HepG2 (cell line): ENCODE data around the gene SPOPL. TPM values are rescaled to one million over a fixed set of nuclear protein-coding genes. Genes with fewer than 3 reads are reported as not detected.

Experiments
- HES4 ChIP-seq: sonication (generic); formaldehyde crosslinking; IDR thresholded peaks from 2 replicates; pipeline ENCODE4 v1.9.0; 2021; ENCODE audit warnings: mild to moderate bottlenecking, missing genetic modification reagents, borderline replicate concordance
- NR2F6 ChIP-seq, 2 experiments: IDR thresholded peaks; 2 replicates each; pipeline ENCODE4 v1.6.1; 2016; ENCODE audit warnings: antibody characterized with exemption in 1 of 2, mild to moderate bottlenecking in 1 of 2
- SOX6 ChIP-seq, 2 experiments: fragments of 450-650 bp in 1 of 2; sonication (generic) in 1 of 2; formaldehyde crosslinking in 1 of 2; IDR thresholded peaks; 2 replicates each; pipeline versions ENCODE4 v1.4.0 to v1.6.1; 2017 to 2020; ENCODE audit warnings: antibody characterized with exemption in 1 of 2, mild to moderate bottlenecking in 1 of 2, missing genetic modification reagents in 1 of 2
- SP2 ChIP-seq: sonication (generic); formaldehyde crosslinking; IDR thresholded peaks from 2 replicates; pipeline ENCODE4 v1.5.1; 2020; ENCODE audit warnings: mild to moderate bottlenecking, missing genetic modification reagents
- TCF7 ChIP-seq: sonication (generic); IDR thresholded peaks from 2 replicates; pipeline ENCODE4 v1.6.1; 2016; ENCODE audit warnings: antibody characterized with exemption, low read depth
- ZFP91 ChIP-seq: sonication (generic); formaldehyde crosslinking; IDR thresholded peaks from 2 replicates; pipeline ENCODE4 v1.9.0; 2022; ENCODE audit warnings: missing genetic modification reagents, mild to moderate bottlenecking, borderline replicate concordance
- ZNF367 ChIP-seq: sonication (generic); formaldehyde crosslinking; IDR thresholded peaks from 2 replicates; pipeline ENCODE4 v1.4.0; 2020; ENCODE audit warnings: missing genetic modification reagents, borderline replicate concordance
- ZNF383 ChIP-seq: sonication (generic); formaldehyde crosslinking; IDR thresholded peaks from 2 replicates; pipeline ENCODE4 v1.4.0; 2020; ENCODE audit warnings: missing genetic modification reagents, mild to moderate bottlenecking, borderline replicate concordance
- ZNF484 ChIP-seq: sonication (generic); formaldehyde crosslinking; IDR thresholded peaks from 2 replicates; pipeline ENCODE4 v1.5.1; 2020; ENCODE audit warnings: mild to moderate bottlenecking, low read depth, missing genetic modification reagents, borderline replicate concordance
- ZNF572 ChIP-seq: sonication (generic); formaldehyde crosslinking; IDR thresholded peaks from 2 replicates; pipeline ENCODE4 v1.5.1; 2020; ENCODE audit warnings: mild to moderate bottlenecking, missing genetic modification reagents
- ZNF678 ChIP-seq: sonication (generic); formaldehyde crosslinking; IDR thresholded peaks from 2 replicates; pipeline ENCODE4 v1.4.0; 2020; ENCODE audit warnings: mild to moderate bottlenecking, missing genetic modification reagents
- ZNF709 ChIP-seq: sonication (generic); formaldehyde crosslinking; IDR thresholded peaks from 2 replicates; pipeline ENCODE4 v1.5.0; 2020; ENCODE audit warnings: mild to moderate bottlenecking, missing genetic modification reagents
- ZNF800 ChIP-seq: sonication (generic); formaldehyde crosslinking; IDR thresholded peaks from 2 replicates; pipeline ENCODE4 v1.4.0; 2020; ENCODE audit warnings: missing genetic modification reagents
- ZNF891 ChIP-seq: sonication (generic); formaldehyde crosslinking; IDR thresholded peaks from 2 replicates; pipeline ENCODE4 v1.5.0; 2020; ENCODE audit warnings: mild to moderate bottlenecking, missing genetic modification reagents
- ZSCAN12 ChIP-seq: sonication (generic); formaldehyde crosslinking; IDR thresholded peaks from 2 replicates; pipeline ENCODE4 v1.9.0; 2021; ENCODE audit warnings: mild to moderate bottlenecking, missing genetic modification reagents
- polyA plus RNA-seq, 8 experiments: library from polyadenylated mRNA; depleted of rRNA in 3 of 8; stranded (reverse) in 7 of 8; unstranded in 1 of 8; fragments of >200 nt; fragmentation: Illumina TruSeq in 4 of 8; extraction: Trizol in 4 of 8; gene quantifications; 2 replicates each; pipeline versions ENCODE4 v1.2.1 to v1.2.3, GENCODE V29; 2011 to 2016; ENCODE audit warnings: low read depth in 4 of 8, missing spikeins in 1 of 8, mixed read lengths in 1 of 8; ENCODE audit not compliant: insufficient read depth in 1 of 8
- total RNA-seq, 5 experiments: library from RNA; depleted of rRNA; stranded (reverse); fragments of >200 nt; fragmentation: Illumina TruSeq; extraction: Trizol; gene quantifications; 2 replicates each; pipeline ENCODE4 v1.2.3, GENCODE V29; 2016; ENCODE audit warnings: low read depth in 1 of 5
- TF ChIP-seq, protein P1 (sequence below): sonication (generic); formaldehyde crosslinking; conservative IDR thresholded peaks from 2 replicates; pipeline ENCODE4 v1.8.0; 2022; ENCODE audit warnings: low read depth, missing genetic modification reagents
- TF ChIP-seq, protein P2 (sequence below): IDR thresholded peaks from 2 replicates; pipeline ENCODE4 v1.6.1; 2016; ENCODE audit warnings: mild to moderate bottlenecking, missing biosample characterization, missing genetic modification reagents
- TF ChIP-seq, protein P3 (sequence below): sonication (generic); formaldehyde crosslinking; IDR thresholded peaks from 2 replicates; pipeline ENCODE4 v1.4.0; 2020; ENCODE audit warnings: missing genetic modification reagents
- TF ChIP-seq, protein P4 (sequence below): sonication (generic); formaldehyde crosslinking; IDR thresholded peaks from 2 replicates; pipeline ENCODE4 v1.4.0; 2020; ENCODE audit warnings: mild to moderate bottlenecking, missing genetic modification reagents

SPOPL gene
- total and polyA plus RNA-seq, 2 of the 13 experiments (the other 11 are each of a cell fraction or from before 2014, with no cell fraction given) = 12.6 to 51.6 TPM

DNA sequence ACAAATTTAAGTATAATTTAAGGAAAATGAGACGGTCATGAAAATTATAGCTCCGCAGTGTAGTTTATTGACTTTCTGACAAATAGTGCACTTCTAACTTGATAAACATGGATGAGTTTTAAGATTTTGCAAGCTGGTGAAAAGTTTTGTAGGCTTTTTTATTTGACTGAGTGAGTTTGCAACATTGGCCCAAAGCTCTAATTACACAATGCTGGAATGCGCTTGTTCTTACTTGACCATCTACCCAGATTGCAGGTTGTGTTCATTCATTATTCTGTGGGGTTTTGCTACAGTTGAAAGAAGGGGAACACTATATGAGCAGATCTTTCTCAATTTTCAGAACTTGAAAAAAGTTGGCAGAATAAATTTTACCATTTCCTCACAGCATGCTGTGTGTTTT lies 13.5 kb downstream of the SPOPL start (continued):
- TF ChIP-seq, protein P1, sequence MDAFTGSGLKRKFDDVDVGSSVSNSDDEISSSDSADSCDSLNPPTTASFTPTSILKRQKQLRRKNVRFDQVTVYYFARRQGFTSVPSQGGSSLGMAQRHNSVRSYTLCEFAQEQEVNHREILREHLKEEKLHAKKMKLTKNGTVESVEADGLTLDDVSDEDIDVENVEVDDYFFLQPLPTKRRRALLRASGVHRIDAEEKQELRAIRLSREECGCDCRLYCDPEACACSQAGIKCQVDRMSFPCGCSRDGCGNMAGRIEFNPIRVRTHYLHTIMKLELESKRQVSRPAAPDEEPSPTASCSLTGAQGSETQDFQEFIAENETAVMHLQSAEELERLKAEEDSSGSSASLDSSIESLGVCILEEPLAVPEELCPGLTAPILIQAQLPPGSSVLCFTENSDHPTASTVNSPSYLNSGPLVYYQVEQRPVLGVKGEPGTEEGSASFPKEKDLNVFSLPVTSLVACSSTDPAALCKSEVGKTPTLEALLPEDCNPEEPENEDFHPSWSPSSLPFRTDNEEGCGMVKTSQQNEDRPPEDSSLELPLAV (CRISPR knock-in tag) = no peak
- TF ChIP-seq ZFP91 = no peak
- no peak for TF ChIP-seq NR2F6 (IDR thresholded peaks at IDR 0.05)
- TF ChIP-seq NR2F6 (CRISPR knock-in tag; IDR thresholded peaks at IDR 0.05) = no peak
- no peak for TF ChIP-seq ZNF800 (CRISPR knock-in tag)
- TF ChIP-seq, protein P2, sequence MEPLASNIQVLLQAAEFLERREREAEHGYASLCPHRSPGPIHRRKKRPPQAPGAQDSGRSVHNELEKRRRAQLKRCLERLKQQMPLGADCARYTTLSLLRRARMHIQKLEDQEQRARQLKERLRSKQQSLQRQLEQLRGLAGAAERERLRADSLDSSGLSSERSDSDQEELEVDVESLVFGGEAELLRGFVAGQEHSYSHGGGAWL (CRISPR knock-in tag) = no peak
- no peak for TF ChIP-seq SP2 (CRISPR knock-in tag)
- TF ChIP-seq ZNF367 (CRISPR knock-in tag) = no peak
- no peak for TF ChIP-seq HES4
- TF ChIP-seq ZNF383 (CRISPR knock-in tag) = no peak
- no peak for TF ChIP-seq TCF7
- no peak for TF ChIP-seq ZNF709 (CRISPR knock-in tag)
- no peak for TF ChIP-seq ZNF891 (CRISPR knock-in tag)
- TF ChIP-seq SOX6 (IDR thresholded peaks at IDR 0.05) = no peak
- TF ChIP-seq SOX6 (CRISPR knock-in tag; IDR thresholded peaks at IDR 0.05) = peak; percentile 15; the same call in 1 of the 2 replicates
- no peak for TF ChIP-seq ZNF484 (CRISPR knock-in tag)
- TF ChIP-seq, protein P3, sequence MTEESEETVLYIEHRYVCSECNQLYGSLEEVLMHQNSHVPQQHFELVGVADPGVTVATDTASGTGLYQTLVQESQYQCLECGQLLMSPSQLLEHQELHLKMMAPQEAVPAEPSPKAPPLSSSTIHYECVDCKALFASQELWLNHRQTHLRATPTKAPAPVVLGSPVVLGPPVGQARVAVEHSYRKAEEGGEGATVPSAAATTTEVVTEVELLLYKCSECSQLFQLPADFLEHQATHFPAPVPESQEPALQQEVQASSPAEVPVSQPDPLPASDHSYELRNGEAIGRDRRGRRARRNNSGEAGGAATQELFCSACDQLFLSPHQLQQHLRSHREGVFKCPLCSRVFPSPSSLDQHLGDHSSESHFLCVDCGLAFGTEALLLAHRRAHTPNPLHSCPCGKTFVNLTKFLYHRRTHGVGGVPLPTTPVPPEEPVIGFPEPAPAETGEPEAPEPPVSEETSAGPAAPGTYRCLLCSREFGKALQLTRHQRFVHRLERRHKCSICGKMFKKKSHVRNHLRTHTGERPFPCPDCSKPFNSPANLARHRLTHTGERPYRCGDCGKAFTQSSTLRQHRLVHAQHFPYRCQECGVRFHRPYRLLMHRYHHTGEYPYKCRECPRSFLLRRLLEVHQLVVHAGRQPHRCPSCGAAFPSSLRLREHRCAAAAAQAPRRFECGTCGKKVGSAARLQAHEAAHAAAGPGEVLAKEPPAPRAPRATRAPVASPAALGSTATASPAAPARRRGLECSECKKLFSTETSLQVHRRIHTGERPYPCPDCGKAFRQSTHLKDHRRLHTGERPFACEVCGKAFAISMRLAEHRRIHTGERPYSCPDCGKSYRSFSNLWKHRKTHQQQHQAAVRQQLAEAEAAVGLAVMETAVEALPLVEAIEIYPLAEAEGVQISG = no peak
- TF ChIP-seq ZNF572 (CRISPR knock-in tag) = no peak
- TF ChIP-seq ZSCAN12 (CRISPR knock-in tag) = no peak
- no peak for TF ChIP-seq ZNF678 (CRISPR knock-in tag)
- TF ChIP-seq, protein P4, sequence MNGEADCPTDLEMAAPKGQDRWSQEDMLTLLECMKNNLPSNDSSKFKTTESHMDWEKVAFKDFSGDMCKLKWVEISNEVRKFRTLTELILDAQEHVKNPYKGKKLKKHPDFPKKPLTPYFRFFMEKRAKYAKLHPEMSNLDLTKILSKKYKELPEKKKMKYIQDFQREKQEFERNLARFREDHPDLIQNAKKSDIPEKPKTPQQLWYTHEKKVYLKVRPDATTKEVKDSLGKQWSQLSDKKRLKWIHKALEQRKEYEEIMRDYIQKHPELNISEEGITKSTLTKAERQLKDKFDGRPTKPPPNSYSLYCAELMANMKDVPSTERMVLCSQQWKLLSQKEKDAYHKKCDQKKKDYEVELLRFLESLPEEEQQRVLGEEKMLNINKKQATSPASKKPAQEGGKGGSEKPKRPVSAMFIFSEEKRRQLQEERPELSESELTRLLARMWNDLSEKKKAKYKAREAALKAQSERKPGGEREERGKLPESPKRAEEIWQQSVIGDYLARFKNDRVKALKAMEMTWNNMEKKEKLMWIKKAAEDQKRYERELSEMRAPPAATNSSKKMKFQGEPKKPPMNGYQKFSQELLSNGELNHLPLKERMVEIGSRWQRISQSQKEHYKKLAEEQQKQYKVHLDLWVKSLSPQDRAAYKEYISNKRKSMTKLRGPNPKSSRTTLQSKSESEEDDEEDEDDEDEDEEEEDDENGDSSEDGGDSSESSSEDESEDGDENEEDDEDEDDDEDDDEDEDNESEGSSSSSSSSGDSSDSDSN (CRISPR knock-in tag) = no peak
